ENCODE data around the gene TTC13.

The TTC13 gene

DNA sequence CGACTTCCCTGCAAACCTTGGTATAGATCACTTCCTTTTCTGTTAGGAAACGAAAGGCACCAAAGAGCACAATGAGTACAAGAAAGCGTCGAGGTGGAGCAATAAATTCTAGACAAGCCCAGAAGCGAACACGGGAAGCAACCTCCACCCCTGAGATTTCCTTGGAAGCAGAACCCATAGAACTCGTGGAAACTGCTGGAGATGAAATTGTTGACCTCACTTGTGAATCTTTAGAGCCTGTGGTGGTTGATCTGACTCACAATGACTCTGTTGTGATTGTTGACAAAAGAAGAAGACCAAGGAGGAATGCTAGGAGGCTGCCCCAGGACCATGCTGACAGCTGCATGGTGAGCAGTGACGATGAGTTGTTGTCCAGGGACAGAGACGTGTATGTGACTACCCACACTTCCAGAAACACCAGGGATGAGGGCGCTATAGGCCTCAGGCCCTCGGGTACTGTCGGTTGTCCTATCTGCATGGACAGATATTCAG lies 42.9 kb upstream of the TTC13 start:
- DNase-seq (ENCODE audit: extremely low spot score): no peak
- POLR2A ChIA-PET: no interaction called here
- TF ChIP-seq, protein P1, sequence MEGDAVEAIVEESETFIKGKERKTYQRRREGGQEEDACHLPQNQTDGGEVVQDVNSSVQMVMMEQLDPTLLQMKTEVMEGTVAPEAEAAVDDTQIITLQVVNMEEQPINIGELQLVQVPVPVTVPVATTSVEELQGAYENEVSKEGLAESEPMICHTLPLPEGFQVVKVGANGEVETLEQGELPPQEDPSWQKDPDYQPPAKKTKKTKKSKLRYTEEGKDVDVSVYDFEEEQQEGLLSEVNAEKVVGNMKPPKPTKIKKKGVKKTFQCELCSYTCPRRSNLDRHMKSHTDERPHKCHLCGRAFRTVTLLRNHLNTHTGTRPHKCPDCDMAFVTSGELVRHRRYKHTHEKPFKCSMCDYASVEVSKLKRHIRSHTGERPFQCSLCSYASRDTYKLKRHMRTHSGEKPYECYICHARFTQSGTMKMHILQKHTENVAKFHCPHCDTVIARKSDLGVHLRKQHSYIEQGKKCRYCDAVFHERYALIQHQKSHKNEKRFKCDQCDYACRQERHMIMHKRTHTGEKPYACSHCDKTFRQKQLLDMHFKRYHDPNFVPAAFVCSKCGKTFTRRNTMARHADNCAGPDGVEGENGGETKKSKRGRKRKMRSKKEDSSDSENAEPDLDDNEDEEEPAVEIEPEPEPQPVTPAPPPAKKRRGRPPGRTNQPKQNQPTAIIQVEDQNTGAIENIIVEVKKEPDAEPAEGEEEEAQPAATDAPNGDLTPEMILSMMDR (IDR thresholded peaks at IDR 0.05; ENCODE audit: control extremely low read depth, extremely low read depth, low read depth, missing control alignments): no peak
- CTCF ChIA-PET: no interaction called here

GRCh38 chr1:231020816-231021215 lies 42.2 kb upstream of the TTC13 start:
- ChIA-PET POLR2A (no interaction called here), CTCF (no interaction called here)
- no peak for DNase-seq (ENCODE audit: extremely low spot score)
- TF ChIP-seq, protein P1 (IDR thresholded peaks at IDR 0.05; ENCODE audit: control extremely low read depth, extremely low read depth, low read depth, missing control alignments): no peak

DNA sequence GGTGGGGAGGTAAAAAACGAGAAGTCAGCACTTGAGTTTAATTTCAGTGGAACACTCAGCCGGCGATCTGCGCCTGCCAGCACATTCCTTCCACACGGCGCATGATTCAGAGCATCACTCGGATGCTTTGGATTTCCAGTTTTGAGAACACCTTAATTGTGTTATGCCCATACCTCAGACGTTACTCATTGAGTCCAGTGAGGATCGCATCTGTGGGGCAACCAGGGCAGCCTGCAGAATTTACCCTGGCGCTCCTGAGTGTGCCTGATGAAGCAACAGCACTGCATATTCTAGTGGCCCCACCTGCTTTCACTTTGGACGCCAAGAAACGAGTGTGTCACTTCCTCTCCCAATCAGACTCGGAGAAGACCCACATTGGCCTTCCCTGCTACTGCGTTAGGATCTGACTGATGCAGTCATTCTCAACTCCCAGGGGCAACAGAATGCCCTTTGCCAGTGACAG lies 41.5 kb upstream of the TTC13 start:
- ChIA-PET POLR2A (no interaction called here), CTCF (no interaction called here)
- TF ChIP-seq, protein P1 (IDR thresholded peaks at IDR 0.05; ENCODE audit: control extremely low read depth, extremely low read depth, low read depth, missing control alignments): no peak
- no peak for DNase-seq (ENCODE audit: extremely low spot score)

- DNase-seq (ENCODE audit: extremely low spot score): no peak
- ChIA-PET CTCF (interaction anchor here (0.7 kb wide), 1 partner anchor 30 kb away, joined by 3 read pairs; no protein-coding TSS in a partner anchor), POLR2A (no interaction called here)
- TF ChIP-seq, protein P1 (IDR thresholded peaks at IDR 0.05; ENCODE audit: control extremely low read depth, extremely low read depth, low read depth, missing control alignments): no peak
These were observed 41.0 kb upstream of the TTC13 start for GRCh38 chr1:231019711-231020110.

- CTCF ChIA-PET: no interaction called here
- DNase-seq (ENCODE audit: extremely low spot score): no peak
- POLR2A ChIA-PET: no interaction called here
- TF ChIP-seq, protein P1 (IDR thresholded peaks at IDR 0.05; ENCODE audit: control extremely low read depth, extremely low read depth, low read depth, missing control alignments): no peak
These were observed 38.3 kb upstream of the TTC13 start for GRCh38 chr1:231016966-231017365.

- CTCF ChIA-PET: no interaction called here
- DNase-seq (ENCODE audit: extremely low spot score): no peak
- TF ChIP-seq, protein P1 (IDR thresholded peaks at IDR 0.05; ENCODE audit: control extremely low read depth, extremely low read depth, low read depth, missing control alignments): no peak
- POLR2A ChIA-PET: interaction anchor here (0.6 kb wide), 1 partner anchor 9 kb away, joined by 5 read pairs; no protein-coding TSS in a partner anchor
These were observed 37.6 kb upstream of the TTC13 start for GRCh38 chr1:231016234-231016633.
